Prostate gland (tissue), 2 donors: ENCODE measurements around the gene MLPH. TPM values are rescaled to one million over a fixed set of nuclear protein-coding genes. Genes with fewer than 3 reads are reported as not detected.

Experiments
- DNase-seq: peaks from one replicate; pipeline ENCODE4 v3.0.0-alpha.2; 2019; ENCODE audit warnings: low spot score
- H3K27ac ChIP-seq, 2 donors: fragments of 200-600 bp; sonication (generic); 2 replicates each; pipeline ENCODE4 v1.5.1; 2017 to 2019
- H3K27me3 ChIP-seq: fragments of 200-600 bp; sonication (generic); replicated peaks from 2 replicates; pipeline ENCODE4 v1.5.1; 2019; ENCODE audit not compliant: insufficient read depth
- H3K36me3 ChIP-seq, 2 donors: fragments of 200-600 bp; sonication (generic); 1 replicate in 1 of 2; 2 replicates in 1 of 2; pipeline versions ENCODE4 v1.5.1 to v1.8.1; 2017 to 2019
- H3K4me1 ChIP-seq: fragments of 200-600 bp; sonication (generic); replicated peaks from 2 replicates; pipeline ENCODE4 v1.5.1; 2019
- H3K4me3 ChIP-seq, 2 donors: fragments of 200-600 bp; sonication (generic); 2 replicates each; pipeline ENCODE4 v1.5.1; 2017 to 2019
- H3K9me3 ChIP-seq: fragments of 200-600 bp; sonication (generic); 2 replicates; pipeline ENCODE4 v1.5.1; 2017
- POLR2A ChIP-seq: fragments of 450-650 bp; IDR thresholded peaks from one replicate; pipeline ENCODE4 v1.6.1; 2016; ENCODE audit warnings: antibody characterized with exemption, mild to moderate bottlenecking
- POLR2AphosphoS5 ChIP-seq: sonication (generic); formaldehyde crosslinking; IDR thresholded peaks from one replicate; pipeline ENCODE4 v1.6.1; 2017; ENCODE audit warnings: antibody characterized with exemption
- WGBS: methylation state at CpG from one replicate; pipeline ENCODE4 v1.1.5; 2018; 5-methylcytosine and 5-hydroxymethylcytosine counted together
- intact Hi-C: fragments of 100-400 bp; cut with DNase I; formaldehyde crosslinking; loops from one replicate; pipeline ENCODE4 v1.14.2; 2022
- total RNA-seq, 2 donors: library from RNA; depleted of rRNA; stranded (reverse); fragments of >200 nt; gene quantifications; one replicate each; pipeline ENCODE4 v1.1.0, GENCODE V29; 2016
- TF ChIP-seq, protein P1 (sequence below), 4 experiments: fragments of 200-600 bp in 2 of 4; fragments of 450-650 bp in 2 of 4; sonication (generic) in 2 of 4; IDR thresholded peaks; 1 replicate in 3 of 4; 2 replicates in 1 of 4; pipeline ENCODE4 v1.5.1; 2016 to 2019; ENCODE audit warnings: antibody characterized with exemption in 4 of 4, mild to moderate bottlenecking in 2 of 4, moderate library complexity in 2 of 4

Gene MLPH
- total RNA-seq, 2 donors from 2014 or later, result 371 to 393 TPM

DNA sequence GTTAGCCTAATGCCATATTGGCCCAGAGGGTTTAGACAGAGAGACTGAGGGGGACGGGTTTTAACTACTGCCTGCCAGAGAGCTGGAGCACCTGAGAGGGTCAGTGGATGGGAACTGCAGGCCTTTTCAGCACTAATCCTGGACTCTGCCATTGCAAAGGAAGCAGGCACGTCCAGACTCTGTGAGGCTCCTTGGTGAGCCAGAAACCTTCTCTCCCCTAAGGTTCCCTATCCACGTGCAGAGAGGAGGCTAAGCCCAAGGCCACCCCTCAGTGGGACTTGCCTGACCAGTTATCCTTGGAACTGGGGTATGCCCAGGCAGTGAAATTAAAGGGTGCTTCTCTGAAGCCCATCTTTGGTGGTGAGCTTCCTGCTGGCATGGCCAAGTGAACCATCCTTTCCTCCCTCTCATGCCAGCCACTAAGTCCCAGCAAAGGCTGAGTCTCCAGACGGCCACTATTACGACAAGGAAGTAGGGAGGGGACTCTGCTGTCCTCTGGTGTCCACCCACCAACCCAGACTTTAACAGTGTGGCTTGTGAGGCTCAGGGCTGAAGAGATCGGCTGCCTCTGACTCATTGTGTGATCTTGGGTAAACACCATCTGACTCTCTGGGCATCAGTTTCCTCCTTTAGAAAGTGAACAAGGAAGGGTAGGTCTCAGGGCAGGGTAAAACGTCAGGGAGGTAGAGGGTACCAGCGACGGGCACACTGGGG is 3.9 kb upstream of the MLPH start:
- peak; percentile 85 for DNase-seq

DNA sequence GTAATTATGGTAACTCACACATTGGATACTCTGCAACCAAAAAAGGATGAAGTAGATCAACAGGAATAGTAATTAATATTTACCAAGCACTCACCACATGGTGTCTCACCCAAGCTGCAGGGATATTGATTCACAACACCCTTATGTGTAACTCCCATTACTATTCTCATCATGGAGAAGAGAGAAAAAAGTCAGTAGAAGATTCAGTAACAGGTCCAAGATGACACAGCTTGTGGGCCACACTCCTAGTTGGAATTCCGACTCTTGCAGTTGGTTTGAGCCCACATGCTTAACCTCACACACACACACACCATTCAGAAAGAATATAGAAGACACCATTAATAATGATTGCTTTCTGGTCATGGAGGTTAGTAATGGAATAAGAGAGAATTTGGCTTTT is 1.7 kb upstream of the MLPH start:
- peak overlapping the region; percentile 97 to 98 for H3K27ac ChIP-seq
- no peak for DNase-seq
- intact Hi-C loops, result no loop called here
- 89% methylated on average over 1 of the region's 1 CpG for WGBS
- H3K27me3 ChIP-seq, result no peaks in the 10 kb centered on the region
- H3K36me3 ChIP-seq, result no peaks in the 10 kb centered on the region
- no peak for TF ChIP-seq POLR2AphosphoS5
- TF ChIP-seq, protein P1, sequence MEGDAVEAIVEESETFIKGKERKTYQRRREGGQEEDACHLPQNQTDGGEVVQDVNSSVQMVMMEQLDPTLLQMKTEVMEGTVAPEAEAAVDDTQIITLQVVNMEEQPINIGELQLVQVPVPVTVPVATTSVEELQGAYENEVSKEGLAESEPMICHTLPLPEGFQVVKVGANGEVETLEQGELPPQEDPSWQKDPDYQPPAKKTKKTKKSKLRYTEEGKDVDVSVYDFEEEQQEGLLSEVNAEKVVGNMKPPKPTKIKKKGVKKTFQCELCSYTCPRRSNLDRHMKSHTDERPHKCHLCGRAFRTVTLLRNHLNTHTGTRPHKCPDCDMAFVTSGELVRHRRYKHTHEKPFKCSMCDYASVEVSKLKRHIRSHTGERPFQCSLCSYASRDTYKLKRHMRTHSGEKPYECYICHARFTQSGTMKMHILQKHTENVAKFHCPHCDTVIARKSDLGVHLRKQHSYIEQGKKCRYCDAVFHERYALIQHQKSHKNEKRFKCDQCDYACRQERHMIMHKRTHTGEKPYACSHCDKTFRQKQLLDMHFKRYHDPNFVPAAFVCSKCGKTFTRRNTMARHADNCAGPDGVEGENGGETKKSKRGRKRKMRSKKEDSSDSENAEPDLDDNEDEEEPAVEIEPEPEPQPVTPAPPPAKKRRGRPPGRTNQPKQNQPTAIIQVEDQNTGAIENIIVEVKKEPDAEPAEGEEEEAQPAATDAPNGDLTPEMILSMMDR (IDR thresholded peaks at IDR 0.05), result no peak
- no peak for TF ChIP-seq POLR2A
- no peaks in the 10 kb centered on the region for H3K9me3 ChIP-seq
- peak overlapping the region in 1 of 2 donors; percentile 77 for H3K4me3 ChIP-seq
- H3K4me1 ChIP-seq, result peaks cover 10% of the 10 kb centered on the region

More for the DNA sequence above, 3.9 kb upstream of the MLPH start:
- 46% methylated on average over 9 of the region's 9 CpGs for WGBS
- Histone ChIP-seq H3K4me3 (no peak overlapping the region), H3K4me1 (peaks cover 10% of the 10 kb centered on the region), H3K27ac (peak overlapping the region; percentile 84 to 98), H3K36me3 (no peaks in the 10 kb centered on the region), H3K9me3 (no peaks in the 10 kb centered on the region), H3K27me3 (no peaks in the 10 kb centered on the region)
- TF ChIP-seq POLR2AphosphoS5 (peak; percentile 91), POLR2A (peak; percentile 65)
- TF ChIP-seq, protein P1 (IDR thresholded peaks at IDR 0.05), result peak in 2 of 4 experiments; percentile 16 to 52
- intact Hi-C loops, result no loop called here

DNA sequence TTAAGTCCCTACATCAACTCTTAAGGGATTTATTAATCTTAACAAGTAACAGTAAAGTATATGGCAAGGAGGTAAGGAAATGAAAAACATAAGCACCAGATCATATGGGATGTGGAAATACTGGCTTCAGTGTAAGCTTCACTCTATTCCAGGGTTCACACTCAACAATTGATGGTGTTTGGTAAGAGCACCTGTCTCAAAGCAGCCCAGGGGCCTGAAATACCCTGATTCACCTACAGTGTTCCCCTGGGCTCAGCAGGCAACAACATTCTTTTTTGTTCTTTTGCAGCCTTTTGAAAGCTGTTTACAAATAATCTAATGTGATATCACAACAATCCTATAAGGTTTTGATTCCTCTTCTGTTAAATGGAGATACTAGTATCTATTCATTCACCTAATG is 1.2 kb upstream of the MLPH start:
- Histone ChIP-seq H3K9me3 (no peaks in the 10 kb centered on the region), H3K36me3 (no peaks in the 10 kb centered on the region), H3K4me1 (peaks cover 10% of the 10 kb centered on the region), H3K27ac (peak overlapping the region; percentile 97 to 98), H3K4me3 (peak overlapping the region; percentile 62 to 77), H3K27me3 (no peaks in the 10 kb centered on the region)
- no peak for TF ChIP-seq POLR2AphosphoS5
- TF ChIP-seq, protein P1 (IDR thresholded peaks at IDR 0.05), result no peak
- TF ChIP-seq POLR2A, result no peak
- DNase-seq, result no peak
- intact Hi-C loops, result no loop called here

DNA sequence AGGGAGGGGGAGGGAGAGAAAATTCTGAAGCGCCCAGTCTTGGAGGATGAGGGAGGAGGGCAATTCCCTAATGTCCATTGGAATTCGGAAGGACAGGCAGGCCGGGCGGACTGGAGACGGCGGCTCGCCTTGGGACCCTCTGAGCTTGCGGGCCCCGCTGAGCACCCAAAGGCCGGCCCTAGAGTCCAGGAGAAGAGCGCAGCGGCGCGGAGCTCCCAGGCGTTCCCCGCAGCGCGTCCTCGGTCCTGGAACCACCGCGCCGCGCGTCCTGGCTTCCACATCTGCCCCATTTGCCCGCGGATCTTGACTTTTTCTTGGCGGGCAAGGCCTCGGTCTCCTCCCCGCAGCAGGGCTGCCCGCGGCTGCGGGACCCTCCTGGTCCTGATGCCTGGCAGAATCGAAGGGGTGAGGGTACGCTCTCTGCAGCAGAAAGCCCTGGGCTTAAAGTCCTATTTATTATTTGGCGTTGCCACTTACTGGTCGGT is 675 bp upstream of the MLPH start:
- WGBS, result 3% methylated on average over 14 of the region's 36 CpGs
- no peaks in the 10 kb centered on the region for H3K9me3 ChIP-seq
- H3K4me1 ChIP-seq, result peaks cover 10% of the 10 kb centered on the region
- intact Hi-C loops, result no loop called here
- H3K4me3 ChIP-seq, result peak overlapping the region; percentile 62 to 77
- no peaks in the 10 kb centered on the region for H3K36me3 ChIP-seq
- no peak for TF ChIP-seq POLR2AphosphoS5
- peak overlapping the region; percentile 97 to 98 for H3K27ac ChIP-seq
- H3K27me3 ChIP-seq, result no peaks in the 10 kb centered on the region
- no peak for DNase-seq

DNA sequence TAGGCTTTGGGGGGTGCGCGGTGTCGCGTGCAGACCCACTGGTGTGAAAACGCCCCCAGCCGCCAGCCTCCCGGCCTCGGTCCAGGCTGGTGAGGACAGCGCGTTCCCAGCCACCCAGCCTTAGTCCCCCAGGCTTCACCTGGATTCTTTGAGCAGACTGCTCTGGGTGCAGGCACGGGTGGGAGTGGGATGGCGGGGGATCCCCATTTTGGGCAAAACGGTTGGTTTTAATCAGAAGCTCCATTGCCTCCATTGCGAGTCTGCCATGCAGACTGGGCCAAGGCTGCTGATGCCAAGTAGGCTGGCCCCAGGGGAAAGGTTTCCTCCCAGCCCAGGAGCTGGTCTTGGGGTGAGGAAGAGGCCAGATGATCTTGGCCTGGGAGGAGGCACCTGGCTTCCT is 445 bp downstream of the MLPH start:
- Histone ChIP-seq H3K9me3 (no peaks in the 10 kb centered on the region), H3K27me3 (no peaks in the 10 kb centered on the region), H3K4me1 (peaks cover 6% of the 10 kb centered on the region), H3K27ac (peak overlapping the region; percentile 97 to 98), H3K36me3 (no peaks in the 10 kb centered on the region), H3K4me3 (peak overlapping the region; percentile 62 to 77)
- intact Hi-C loops, result no loop called here
- peak; percentile 31 for TF ChIP-seq POLR2A
- no peak for TF ChIP-seq POLR2AphosphoS5
- 37% methylated on average over 14 of the region's 14 CpGs for WGBS
- DNase-seq, result no peak

DNA sequence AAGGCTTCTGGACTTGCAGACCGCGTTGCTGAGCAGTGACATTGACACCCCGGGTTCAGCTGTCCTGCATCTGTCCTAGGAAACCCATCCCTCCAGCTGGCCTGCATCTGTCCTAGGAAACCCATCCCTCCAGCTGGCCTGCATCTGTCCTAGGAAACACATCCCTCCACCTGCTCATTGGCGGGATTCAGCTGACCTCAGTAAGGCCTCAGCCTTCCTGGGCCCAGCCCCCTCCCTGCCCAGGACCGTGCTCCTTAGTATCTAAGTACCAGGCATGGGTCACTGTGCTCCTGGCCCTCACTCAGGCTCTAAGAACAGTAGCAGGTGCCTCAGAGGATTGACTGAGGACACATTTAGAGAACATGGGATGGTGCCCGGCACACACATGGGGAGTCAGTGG is 1.2 kb downstream of the MLPH start:
- H3K9me3 ChIP-seq, result no peaks in the 10 kb centered on the region
- H3K4me1 ChIP-seq, result no peaks in the 10 kb centered on the region
- 78% methylated on average over 6 of the region's 6 CpGs for WGBS
- peak overlapping the region; percentile 97 to 98 for H3K27ac ChIP-seq
- DNase-seq, result no peak
- intact Hi-C loops, result no loop called here
- no peaks in the 10 kb centered on the region for H3K36me3 ChIP-seq
- peak overlapping the region; percentile 62 to 77 for H3K4me3 ChIP-seq
- H3K27me3 ChIP-seq, result no peaks in the 10 kb centered on the region
- TF ChIP-seq, protein P1 (IDR thresholded peaks at IDR 0.05), result no peak
- TF ChIP-seq POLR2A (no peak), POLR2AphosphoS5 (no peak)
